SK-N-SH (cell line): ENCODE data around the gene KICS2. TPM values are rescaled to one million over a fixed set of nuclear protein-coding genes. Genes with fewer than 3 reads are reported as not detected.

Experiments used
- CTCF ChIA-PET: fragments of 300-600, 350-600 bp; formaldehyde crosslinking; extraction: SDS; loops from one replicate; lab custom pipeline; 2021; lab: Yijun Ruan, JAX
- POLR2A ChIA-PET: fragments of 350-600 bp; sonication (Branson Sonifier 250); formaldehyde crosslinking; extraction: SDS; loops from one replicate; lab custom pipeline; 2020; ENCODE audit warnings: antibody characterized with exemption, inconsistent platforms; lab: Yijun Ruan, JAX
- DNase-seq: peaks from one replicate; pipeline ENCODE4 v3.0.0; 2012
- H2AFZ ChIP-seq: fragments of 200-600 bp; sonication (generic); 2 replicates; pipeline ENCODE4 v1.8.1; 2016; ENCODE audit warnings: antibody characterized with exemption, mild to moderate bottlenecking, low read depth
- H3F3A ChIP-seq: fragments of 200-600 bp; sonication (generic); replicated peaks from 2 replicates; pipeline ENCODE3; 2016; ENCODE audit warnings: antibody characterized with exemption, mild to moderate bottlenecking; ENCODE audit not compliant: insufficient read depth
- H3K27ac ChIP-seq, 2 experiments: fragments of 200-500 bp in 1 of 2; fragments of 200-600 bp in 1 of 2; sonication (Bioruptor generic) in 1 of 2; sonication (generic), shearing (Covaris generic) in 1 of 2; 2 replicates each; pipeline versions ENCODE4 v1.5.1 to v1.6.1; 2014 to 2016; ENCODE audit warnings: low read depth in 2 of 2, inconsistent platforms in 1 of 2, low read length in 1 of 2, mild to moderate bottlenecking in 1 of 2, mixed read lengths in 1 of 2
- H3K27me3 ChIP-seq: fragments of 200-600 bp; sonication (generic), shearing (Covaris generic); 2 replicates; pipeline ENCODE4 v1.6.1; 2016; ENCODE audit warnings: mixed run types; ENCODE audit not compliant: insufficient read depth
- H3K36me3 ChIP-seq, 2 experiments: fragments of 200-500 bp in 1 of 2; fragments of 200-600 bp in 1 of 2; sonication (Bioruptor generic) in 1 of 2; sonication (generic) in 1 of 2; replicated peaks in 1 of 2; 2 replicates each; pipeline versions ENCODE3 to v1.5.1; 2014 to 2016; ENCODE audit warnings: low read length in 1 of 2, mild to moderate bottlenecking in 1 of 2; ENCODE audit not compliant: insufficient read depth in 2 of 2, control insufficient read depth in 1 of 2
- H3K4me1 ChIP-seq, 2 experiments: fragments of 200-500 bp in 1 of 2; fragments of 200-600 bp in 1 of 2; sonication (Bioruptor generic) in 1 of 2; sonication (generic), shearing (Covaris generic) in 1 of 2; 2 replicates each; pipeline versions ENCODE4 v1.5.1 to v1.6.1; 2014 to 2016; ENCODE audit warnings: low read depth in 1 of 2, low read length in 1 of 2, mixed run types in 1 of 2; ENCODE audit not compliant: insufficient read depth in 2 of 2, control insufficient read depth in 1 of 2
- H3K4me2 ChIP-seq: fragments of 200-600 bp; sonication (generic), shearing (Covaris generic); 2 replicates; pipeline ENCODE4 v1.6.1; 2017; ENCODE audit warnings: mixed run types
- H3K4me3 ChIP-seq, 2 experiments: fragments of 200-500 bp in 1 of 2; fragments of 200-600 bp in 1 of 2; sonication (Bioruptor generic) in 1 of 2; sonication (generic), shearing (Covaris generic) in 1 of 2; 2 replicates each; pipeline versions ENCODE4 v1.5.1 to v1.8.1; 2014 to 2016; ENCODE audit warnings: low read depth in 2 of 2, inconsistent platforms in 1 of 2, low read length in 1 of 2, mild to moderate bottlenecking in 1 of 2, mixed read lengths in 1 of 2, moderate library complexity in 1 of 2
- H3K79me2 ChIP-seq: fragments of 200-600 bp; sonication (generic); 2 replicates; pipeline ENCODE4 v1.8.1; 2017; ENCODE audit warnings: mild to moderate bottlenecking; ENCODE audit not compliant: insufficient read depth
- H3K9ac ChIP-seq: fragments of 200-600 bp; sonication (generic); 2 replicates; pipeline ENCODE4 v1.6.1; 2017; ENCODE audit warnings: mixed run types
- H3K9me2 ChIP-seq: fragments of 200-600 bp; sonication (generic); 2 replicates; pipeline ENCODE4 v1.6.1; 2017; ENCODE audit warnings: mixed run types
- H3K9me3 ChIP-seq: fragments of 200-600 bp; sonication (generic); 2 replicates; pipeline ENCODE4 v1.6.1; 2017; ENCODE audit warnings: mixed run types, mild to moderate bottlenecking, moderate library complexity
- H4K20me1 ChIP-seq: fragments of 200-600 bp; sonication (generic); 2 replicates; pipeline ENCODE4 v1.6.1; 2017; ENCODE audit warnings: mild to moderate bottlenecking, mixed run types; ENCODE audit not compliant: insufficient read depth
- CHD2 ChIP-seq: fragments of 150-350 bp; IDR thresholded peaks from 2 replicates; pipeline ENCODE4 v1.6.1; 2018; ENCODE audit warnings: low read length; ENCODE audit not compliant: partially characterized antibody
- CTCF ChIP-seq: fragments of 200-600 bp; sonication (generic); IDR thresholded peaks from 2 replicates; pipeline ENCODE4 v1.6.1; 2017; ENCODE audit warnings: antibody characterized with exemption, mild to moderate bottlenecking, moderate library complexity
- EP300 ChIP-seq, 2 experiments: IDR thresholded peaks; 2 replicates each; pipeline versions ENCODE4 v1.4.0 to v1.6.1; 2012; ENCODE audit warnings: borderline replicate concordance in 1 of 2, low read depth in 1 of 2, low read length in 1 of 2
- FOSL2 ChIP-seq: IDR thresholded peaks from 2 replicates; pipeline ENCODE4 v1.4.0; 2012; ENCODE audit warnings: low read depth, mild to moderate bottlenecking, moderate library complexity, borderline replicate concordance
- IRF3 ChIP-seq: fragments of 150-350 bp; IDR thresholded peaks from 2 replicates; pipeline ENCODE4 v1.6.1; 2016; ENCODE audit warnings: mild to moderate bottlenecking, low read depth, low read length
- JUND ChIP-seq: IDR thresholded peaks from 2 replicates; pipeline ENCODE4 v1.4.0; 2012
- NFIC ChIP-seq: IDR thresholded peaks from 2 replicates; pipeline ENCODE4 v1.4.0; 2012; ENCODE audit warnings: borderline replicate concordance
- NRF1 ChIP-seq: IDR thresholded peaks from 2 replicates; pipeline ENCODE4 v1.6.1; 2012; ENCODE audit warnings: low read depth, mild to moderate bottlenecking, low read length
- RXRA ChIP-seq: IDR thresholded peaks from 2 replicates; pipeline ENCODE4 v1.4.0; 2012; ENCODE audit warnings: low read depth, mild to moderate bottlenecking, borderline replicate concordance
- SIN3A ChIP-seq: IDR thresholded peaks from 2 replicates; pipeline ENCODE4 v1.6.1; 2012; ENCODE audit warnings: low read depth, mild to moderate bottlenecking, low read length, moderate library complexity, borderline replicate concordance
- TCF12 ChIP-seq: IDR thresholded peaks from 2 replicates; pipeline ENCODE4 v1.4.0; 2012
- TEAD4 ChIP-seq: IDR thresholded peaks from 2 replicates; pipeline ENCODE4 v1.4.0; 2012; ENCODE audit warnings: mild to moderate bottlenecking, borderline replicate concordance; ENCODE audit not compliant: insufficient read depth
- WGBS: methylation state at CpG from one replicate; pipeline ENCODE4 v1.1.6; 2017; ENCODE audit warnings: low lambda C conversion rate; 5-methylcytosine and 5-hydroxymethylcytosine counted together
- polyA plus RNA-seq, 3 experiments: library from polyadenylated mRNA; depleted of rRNA; stranded (reverse); fragments of >200 nt; gene quantifications; 2 replicates each; pipeline ENCODE4 v1.2.3, GENCODE V29; 2012
- TF ChIP-seq, protein P1 (sequence below): fragments of 150-350 bp; IDR thresholded peaks from 2 replicates; pipeline ENCODE4 v1.6.1; 2017; ENCODE audit warnings: antibody characterized with exemption, low read length, low read depth, borderline replicate concordance
- TF ChIP-seq, protein P2 (sequence below): IDR thresholded peaks from 2 replicates; pipeline ENCODE4 v1.4.0; 2012; ENCODE audit warnings: low read depth, borderline replicate concordance
- TF ChIP-seq, protein P3 (sequence below): IDR thresholded peaks from 2 replicates; pipeline ENCODE4; 2012

Gene KICS2
- polyA plus RNA-seq, 1 of the 3 experiments (the other 2 are of a cell fraction): 4.1 TPM

GRCh38 chr12:64187794-64188193, 34.3 kb downstream of the KICS2 start:
- H3F3A ChIP-seq: peaks cover 21% of the 10 kb centered on the region
- TF ChIP-seq RXRA: peak; percentile 1; the same call in 1 of the 2 replicates
- no peak for TF ChIP-seq NRF1
- peaks cover 7 to 26% of the 10 kb centered on the region in 2 experiments for H3K4me1 ChIP-seq
- H3K9ac ChIP-seq: no peak overlapping the region
- peak overlapping the region; percentile 31; the same call in 1 of the 2 replicates for H2AFZ ChIP-seq
- no peaks in the 10 kb centered on the region for H3K9me2 ChIP-seq
- H3K4me2 ChIP-seq: peak overlapping the region; percentile 65
- H4K20me1 ChIP-seq: no peaks in the 10 kb centered on the region
- H3K27ac ChIP-seq: peak overlapping the region; percentile 68 to 79; a peak in 3 of 4 replicates
- H3K79me2 ChIP-seq: no peaks in the 10 kb centered on the region
- DNase-seq: no peak
- H3K27me3 ChIP-seq: no peaks in the 10 kb centered on the region
- WGBS: 67% methylated on average over 2 of the region's 2 CpGs
- CTCF ChIA-PET: interaction anchor here (1.0 kb wide), 1 partner anchor 344 kb away, joined by 4 read pairs; the partner anchor contains the start of gene SRGAP1
- POLR2A ChIA-PET: no interaction called here
- H3K4me3 ChIP-seq: no peak overlapping the region
- no peaks in the 10 kb centered on the region for H3K9me3 ChIP-seq
- H3K36me3 ChIP-seq: peaks cover 0 to 3% of the 10 kb centered on the region in 2 experiments

GRCh38 chr12:64187370-64187769, 34.7 kb downstream of the KICS2 start:
- H3K4me2 ChIP-seq: peak overlapping the region; percentile 65
- ChIA-PET CTCF (interaction anchor here (1.0 kb wide), 1 partner anchor 344 kb away, joined by 4 read pairs; the partner anchor contains the start of gene SRGAP1), POLR2A (no interaction called here)
- H3K79me2 ChIP-seq: no peaks in the 10 kb centered on the region
- H4K20me1 ChIP-seq: no peaks in the 10 kb centered on the region
- no peaks in the 10 kb centered on the region for H3K36me3 ChIP-seq
- H3K9me3 ChIP-seq: no peaks in the 10 kb centered on the region
- H3K9ac ChIP-seq: peak overlapping the region; percentile 17; the same call in 1 of the 2 replicates
- H3K4me1 ChIP-seq: peaks cover 7 to 29% of the 10 kb centered on the region in 2 experiments
- WGBS: 19% methylated on average over 3 of the region's 3 CpGs
- peak overlapping the region; percentile 68 to 79 for H3K27ac ChIP-seq
- peaks cover 25% of the 10 kb centered on the region for H3F3A ChIP-seq
- TF ChIP-seq, protein P1, sequence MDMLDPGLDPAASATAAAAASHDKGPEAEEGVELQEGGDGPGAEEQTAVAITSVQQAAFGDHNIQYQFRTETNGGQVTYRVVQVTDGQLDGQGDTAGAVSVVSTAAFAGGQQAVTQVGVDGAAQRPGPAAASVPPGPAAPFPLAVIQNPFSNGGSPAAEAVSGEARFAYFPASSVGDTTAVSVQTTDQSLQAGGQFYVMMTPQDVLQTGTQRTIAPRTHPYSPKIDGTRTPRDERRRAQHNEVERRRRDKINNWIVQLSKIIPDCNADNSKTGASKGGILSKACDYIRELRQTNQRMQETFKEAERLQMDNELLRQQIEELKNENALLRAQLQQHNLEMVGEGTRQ: no peak
- TF ChIP-seq CHD2 (no peak), TCF12 (peak; percentile 59), RXRA (peak; percentile 25; the same call in 1 of the 2 replicates), IRF3 (no peak), TEAD4 (no peak), SIN3A (no peak), NFIC (peak; percentile 60; the same call in 1 of the 2 replicates), EP300 (IDR thresholded peaks at IDR 0.05; ENCODE audit: borderline replicate concordance in 1 of 2, low read depth in 1 of 2, low read length in 1 of 2) (peak in 1 of 2 experiments; percentile 23; a peak in 1 of 4 replicates), CTCF (no peak), JUND (peak; percentile 57), FOSL2 (peak; percentile 52; the same call in 1 of the 2 replicates)
- TF ChIP-seq, protein P2, sequence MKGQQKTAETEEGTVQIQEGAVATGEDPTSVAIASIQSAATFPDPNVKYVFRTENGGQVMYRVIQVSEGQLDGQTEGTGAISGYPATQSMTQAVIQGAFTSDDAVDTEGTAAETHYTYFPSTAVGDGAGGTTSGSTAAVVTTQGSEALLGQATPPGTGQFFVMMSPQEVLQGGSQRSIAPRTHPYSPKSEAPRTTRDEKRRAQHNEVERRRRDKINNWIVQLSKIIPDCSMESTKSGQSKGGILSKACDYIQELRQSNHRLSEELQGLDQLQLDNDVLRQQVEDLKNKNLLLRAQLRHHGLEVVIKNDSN: no peak
- TF ChIP-seq, protein P3, sequence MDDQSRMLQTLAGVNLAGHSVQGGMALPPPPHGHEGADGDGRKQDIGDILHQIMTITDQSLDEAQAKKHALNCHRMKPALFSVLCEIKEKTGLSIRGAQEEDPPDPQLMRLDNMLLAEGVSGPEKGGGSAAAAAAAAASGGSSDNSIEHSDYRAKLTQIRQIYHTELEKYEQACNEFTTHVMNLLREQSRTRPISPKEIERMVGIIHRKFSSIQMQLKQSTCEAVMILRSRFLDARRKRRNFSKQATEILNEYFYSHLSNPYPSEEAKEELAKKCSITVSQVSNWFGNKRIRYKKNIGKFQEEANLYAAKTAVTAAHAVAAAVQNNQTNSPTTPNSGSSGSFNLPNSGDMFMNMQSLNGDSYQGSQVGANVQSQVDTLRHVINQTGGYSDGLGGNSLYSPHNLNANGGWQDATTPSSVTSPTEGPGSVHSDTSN: no peak
- H2AFZ ChIP-seq: peak overlapping the region; percentile 59; the same call in 1 of the 2 replicates
- no peak for DNase-seq
- H3K9me2 ChIP-seq: no peaks in the 10 kb centered on the region
- H3K27me3 ChIP-seq: no peaks in the 10 kb centered on the region
- H3K4me3 ChIP-seq: no peak overlapping the region
